NB4 (cell line): ENCODE data around the gene PRR4.

Experiments
- POLR2A ChIP-seq: IDR thresholded peaks from 2 replicates; pipeline ENCODE4 v1.6.1; 2011; ENCODE audit warnings: mild to moderate bottlenecking; ENCODE audit not compliant: insufficient read length; ENCODE audit errors: extremely low read depth
- TF ChIP-seq, protein P1 (sequence below): IDR thresholded peaks from one replicate; pipeline ENCODE4 v1.5.1; 2012; ENCODE audit warnings: low read depth, low read length

DNA sequence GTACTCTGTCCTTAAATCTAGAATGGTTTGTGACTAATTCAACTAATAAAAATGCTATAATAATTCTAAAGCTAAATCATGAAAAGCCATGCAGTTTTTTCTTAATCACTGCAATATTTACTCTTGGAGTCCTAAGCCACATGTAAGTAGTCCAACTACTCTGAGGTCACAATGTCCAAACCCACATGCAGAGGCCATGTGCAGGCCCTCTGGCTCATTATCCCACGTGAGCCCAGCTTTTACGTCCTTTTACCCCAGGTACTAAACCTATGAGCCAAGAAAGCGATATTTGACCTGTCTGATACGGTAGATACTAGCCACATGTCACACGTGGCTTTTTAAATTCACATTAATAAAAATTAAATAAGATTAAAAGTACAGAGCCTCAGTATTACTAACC, 47.6 kb upstream of the PRR4 start:
- TF ChIP-seq, protein P1, sequence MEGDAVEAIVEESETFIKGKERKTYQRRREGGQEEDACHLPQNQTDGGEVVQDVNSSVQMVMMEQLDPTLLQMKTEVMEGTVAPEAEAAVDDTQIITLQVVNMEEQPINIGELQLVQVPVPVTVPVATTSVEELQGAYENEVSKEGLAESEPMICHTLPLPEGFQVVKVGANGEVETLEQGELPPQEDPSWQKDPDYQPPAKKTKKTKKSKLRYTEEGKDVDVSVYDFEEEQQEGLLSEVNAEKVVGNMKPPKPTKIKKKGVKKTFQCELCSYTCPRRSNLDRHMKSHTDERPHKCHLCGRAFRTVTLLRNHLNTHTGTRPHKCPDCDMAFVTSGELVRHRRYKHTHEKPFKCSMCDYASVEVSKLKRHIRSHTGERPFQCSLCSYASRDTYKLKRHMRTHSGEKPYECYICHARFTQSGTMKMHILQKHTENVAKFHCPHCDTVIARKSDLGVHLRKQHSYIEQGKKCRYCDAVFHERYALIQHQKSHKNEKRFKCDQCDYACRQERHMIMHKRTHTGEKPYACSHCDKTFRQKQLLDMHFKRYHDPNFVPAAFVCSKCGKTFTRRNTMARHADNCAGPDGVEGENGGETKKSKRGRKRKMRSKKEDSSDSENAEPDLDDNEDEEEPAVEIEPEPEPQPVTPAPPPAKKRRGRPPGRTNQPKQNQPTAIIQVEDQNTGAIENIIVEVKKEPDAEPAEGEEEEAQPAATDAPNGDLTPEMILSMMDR: no peak
- no peak for TF ChIP-seq POLR2A
